HFFc6 (cell line): ENCODE data around the gene SESN1. TPM values are rescaled to one million over a fixed set of nuclear protein-coding genes. Genes with fewer than 3 reads are reported as not detected.

ENCODE experiments used
- DNase-seq: peaks from one replicate; pipeline ENCODE4 v3.0.0-alpha.2; 2018
- H3K27ac Mint-ChIP-seq: 2 replicates; pipeline ENCODE4 v1.8.0; 2020; ENCODE audit warnings: mild to moderate bottlenecking, mixed read lengths
- H3K27me3 Mint-ChIP-seq: 2 replicates; pipeline ENCODE4 v1.8.0; 2021; ENCODE audit warnings: mild to moderate bottlenecking, moderate library complexity, mixed read lengths; ENCODE audit not compliant: insufficient read depth
- H3K36me3 Mint-ChIP-seq: 2 replicates; pipeline ENCODE4 v1.8.0; 2021; ENCODE audit warnings: low read depth, mixed read lengths
- H3K4me1 Mint-ChIP-seq: 2 replicates; pipeline ENCODE4 v1.8.0; 2020; ENCODE audit warnings: low read depth, mixed read lengths
- H3K4me3 Mint-ChIP-seq: 2 replicates; pipeline ENCODE4 v1.8.0; 2020; ENCODE audit warnings: mild to moderate bottlenecking, moderate library complexity, mixed read lengths
- H3K9me3 Mint-ChIP-seq: 2 replicates; pipeline ENCODE4 v1.8.0; 2020; ENCODE audit warnings: mild to moderate bottlenecking, mixed read lengths
- total RNA-seq, 6 experiments: library from RNA; stranded (reverse); fragmentation: NEBNext Ultra II Directional; extraction: Animal tissue kit (Norgen Biotek cat#: 25700); gene quantifications; 2 replicates in 1 of 6; 3 replicates in 5 of 6; pipeline ENCODE4 v1.2.3, GENCODE V29; 2021
- TF ChIP-seq, protein P1 (sequence below): fragments of 200-600 bp; sonication (generic); IDR thresholded peaks from 2 replicates; pipeline ENCODE4 v1.5.0; 2021; ENCODE audit warnings: antibody characterized with exemption, mild to moderate bottlenecking

The SESN1 gene
- total RNA-seq, 6 experiments from 2014 or later, result 12.1 to 16.9 (median 13.7) TPM

- DNase-seq, result no peak
- Mint-ChIP-seq H3K4me3 (no peak overlapping the region), H3K36me3 (peaks cover 24% of the 10 kb centered on the region), H3K27ac (no peak overlapping the region), H3K4me1 (peaks cover 8% of the 10 kb centered on the region; the same call in 1 of the 2 replicates), H3K9me3 (no peaks in the 10 kb centered on the region), H3K27me3 (no peaks in the 10 kb centered on the region)
- TF ChIP-seq, protein P1, sequence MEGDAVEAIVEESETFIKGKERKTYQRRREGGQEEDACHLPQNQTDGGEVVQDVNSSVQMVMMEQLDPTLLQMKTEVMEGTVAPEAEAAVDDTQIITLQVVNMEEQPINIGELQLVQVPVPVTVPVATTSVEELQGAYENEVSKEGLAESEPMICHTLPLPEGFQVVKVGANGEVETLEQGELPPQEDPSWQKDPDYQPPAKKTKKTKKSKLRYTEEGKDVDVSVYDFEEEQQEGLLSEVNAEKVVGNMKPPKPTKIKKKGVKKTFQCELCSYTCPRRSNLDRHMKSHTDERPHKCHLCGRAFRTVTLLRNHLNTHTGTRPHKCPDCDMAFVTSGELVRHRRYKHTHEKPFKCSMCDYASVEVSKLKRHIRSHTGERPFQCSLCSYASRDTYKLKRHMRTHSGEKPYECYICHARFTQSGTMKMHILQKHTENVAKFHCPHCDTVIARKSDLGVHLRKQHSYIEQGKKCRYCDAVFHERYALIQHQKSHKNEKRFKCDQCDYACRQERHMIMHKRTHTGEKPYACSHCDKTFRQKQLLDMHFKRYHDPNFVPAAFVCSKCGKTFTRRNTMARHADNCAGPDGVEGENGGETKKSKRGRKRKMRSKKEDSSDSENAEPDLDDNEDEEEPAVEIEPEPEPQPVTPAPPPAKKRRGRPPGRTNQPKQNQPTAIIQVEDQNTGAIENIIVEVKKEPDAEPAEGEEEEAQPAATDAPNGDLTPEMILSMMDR, result no peak
Measured at GRCh38 chr6:109130065-109130464, 35.4 kb upstream of the SESN1 start.

DNA sequence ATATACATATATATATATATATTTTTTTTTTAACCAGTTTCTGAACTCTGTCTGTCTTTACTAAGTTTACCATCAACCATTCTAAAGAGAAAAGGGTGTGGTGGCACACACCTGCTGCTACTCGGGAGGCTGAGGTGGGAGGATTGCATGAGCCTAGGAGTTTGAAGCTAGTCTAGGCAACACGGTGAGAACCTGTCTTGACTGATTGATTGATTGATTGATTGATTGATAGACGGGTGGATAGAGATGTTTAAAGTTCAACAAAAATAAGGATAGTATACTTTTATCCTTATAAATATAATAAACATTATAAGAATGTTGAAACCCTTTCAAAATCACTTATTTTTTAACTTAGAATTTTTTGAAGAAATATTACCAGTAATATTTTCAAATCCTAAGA, 30.9 kb upstream of the SESN1 start:
- H3K27ac Mint-ChIP-seq, result no peak overlapping the region
- DNase-seq, result no peak
- H3K27me3 Mint-ChIP-seq, result no peaks in the 10 kb centered on the region
- TF ChIP-seq, protein P1, result no peak
- no peak overlapping the region for H3K4me3 Mint-ChIP-seq
- no peaks in the 10 kb centered on the region for H3K9me3 Mint-ChIP-seq
- peaks cover 4% of the 10 kb centered on the region; the same call in 1 of the 2 replicates for H3K36me3 Mint-ChIP-seq
- H3K4me1 Mint-ChIP-seq, result peaks cover 12% of the 10 kb centered on the region

- TF ChIP-seq, protein P1, result no peak
- no peaks in the 10 kb centered on the region for H3K9me3 Mint-ChIP-seq
- H3K27me3 Mint-ChIP-seq, result no peaks in the 10 kb centered on the region
- H3K4me1 Mint-ChIP-seq, result peaks cover 25% of the 10 kb centered on the region
- no peak overlapping the region for H3K4me3 Mint-ChIP-seq
- H3K36me3 Mint-ChIP-seq, result no peaks in the 10 kb centered on the region
- DNase-seq, result no peak
- H3K27ac Mint-ChIP-seq, result no peak overlapping the region
Measured at GRCh38 chr6:109124219-109124618, 29.6 kb upstream of the SESN1 start.

DNA sequence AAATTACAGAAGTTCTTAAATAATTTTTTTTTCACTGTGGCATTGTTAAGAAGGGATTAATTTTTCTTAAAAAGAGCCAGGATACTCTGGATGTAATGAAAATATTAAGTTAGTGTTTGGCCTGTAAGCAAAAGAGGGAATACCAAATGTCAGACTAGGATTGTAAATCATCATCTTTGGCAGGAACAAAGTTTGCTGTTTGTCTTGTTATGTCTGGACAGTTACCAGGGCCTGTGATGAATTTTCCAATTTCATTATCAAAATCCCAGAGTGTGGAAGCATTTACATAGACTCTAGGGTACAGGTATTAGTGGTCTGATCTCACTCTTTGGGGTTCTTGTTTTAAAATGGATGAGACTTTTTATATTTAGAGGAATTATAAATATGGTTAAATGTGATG, 26.8 kb upstream of the SESN1 start:
- H3K9me3 Mint-ChIP-seq, result no peaks in the 10 kb centered on the region
- peak overlapping the region; percentile 60; the same call in 1 of the 2 replicates for H3K27ac Mint-ChIP-seq
- H3K4me3 Mint-ChIP-seq, result no peak overlapping the region
- H3K36me3 Mint-ChIP-seq, result no peaks in the 10 kb centered on the region
- H3K4me1 Mint-ChIP-seq, result peaks cover 29% of the 10 kb centered on the region
- TF ChIP-seq, protein P1, result no peak
- no peaks in the 10 kb centered on the region for H3K27me3 Mint-ChIP-seq
- no peak for DNase-seq

DNA sequence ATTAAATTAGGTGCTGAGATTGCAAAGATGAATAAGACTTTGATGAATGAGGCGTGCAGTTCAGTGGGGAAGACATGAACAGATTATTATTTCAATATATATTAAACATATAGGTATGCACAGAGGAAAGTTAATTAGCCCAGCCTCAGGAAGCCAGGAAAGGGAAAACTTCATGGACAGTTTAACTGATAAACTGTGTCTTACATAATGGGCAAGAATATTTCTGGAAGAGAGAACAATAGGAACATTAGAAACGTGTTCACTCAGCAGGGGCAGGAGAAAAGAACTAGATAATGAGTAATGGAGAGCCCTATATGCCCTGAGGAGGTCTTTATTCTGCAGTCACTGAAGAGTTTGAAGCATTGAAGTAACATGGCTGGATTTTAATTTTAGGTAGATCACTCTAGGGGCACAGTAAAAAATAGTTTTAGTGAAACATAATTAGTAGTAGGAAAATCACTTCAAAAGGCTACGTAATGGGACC, 24.3 kb upstream of the SESN1 start:
- DNase-seq, result no peak
- H3K27me3 Mint-ChIP-seq, result no peaks in the 10 kb centered on the region
- no peaks in the 10 kb centered on the region for H3K36me3 Mint-ChIP-seq
- no peak overlapping the region for H3K4me3 Mint-ChIP-seq
- H3K27ac Mint-ChIP-seq, result no peak overlapping the region
- TF ChIP-seq, protein P1, result no peak
- H3K9me3 Mint-ChIP-seq, result no peaks in the 10 kb centered on the region
- H3K4me1 Mint-ChIP-seq, result peaks cover 29% of the 10 kb centered on the region

DNA sequence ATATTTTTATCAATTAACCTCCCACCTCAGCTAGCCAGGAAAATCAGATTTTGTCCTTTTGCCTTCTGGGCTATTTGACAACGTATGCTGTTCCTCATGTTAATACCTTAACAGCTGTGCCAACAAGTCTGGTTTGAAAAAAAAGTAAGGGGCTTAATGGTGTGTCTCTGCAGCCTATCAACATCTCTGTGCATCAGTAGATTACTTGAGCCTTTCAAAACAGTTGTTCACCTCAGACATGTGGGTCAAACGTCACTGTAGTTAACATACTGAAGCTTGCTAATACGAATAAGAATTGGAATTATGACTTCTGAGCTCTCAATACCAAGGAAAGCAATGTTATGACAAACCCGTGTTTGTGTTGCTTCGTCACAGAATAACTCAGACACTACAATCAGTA, 23.7 kb upstream of the SESN1 start:
- no peak overlapping the region for H3K4me3 Mint-ChIP-seq
- no peaks in the 10 kb centered on the region for H3K36me3 Mint-ChIP-seq
- no peak overlapping the region for H3K27ac Mint-ChIP-seq
- peaks cover 29% of the 10 kb centered on the region for H3K4me1 Mint-ChIP-seq
- no peaks in the 10 kb centered on the region for H3K27me3 Mint-ChIP-seq
- no peaks in the 10 kb centered on the region for H3K9me3 Mint-ChIP-seq
- DNase-seq, result no peak
- TF ChIP-seq, protein P1, result no peak
